GM12874 (cell line): Measurements from ENCODE around the gene AKR1A1.
A peak's percentile ranks its signal among the peaks of the same experiment; 100 is the strongest.

Source experiments
- TF ChIP-seq, protein P1 (sequence below): IDR thresholded peaks from 2 replicates; pipeline ENCODE4 v1.5.1; 2011; ENCODE audit warnings: low read depth, mild to moderate bottlenecking, control low read depth, low read length, moderate library complexity; ENCODE audit not compliant: insufficient read depth

AKR1A1 gene

DNA sequence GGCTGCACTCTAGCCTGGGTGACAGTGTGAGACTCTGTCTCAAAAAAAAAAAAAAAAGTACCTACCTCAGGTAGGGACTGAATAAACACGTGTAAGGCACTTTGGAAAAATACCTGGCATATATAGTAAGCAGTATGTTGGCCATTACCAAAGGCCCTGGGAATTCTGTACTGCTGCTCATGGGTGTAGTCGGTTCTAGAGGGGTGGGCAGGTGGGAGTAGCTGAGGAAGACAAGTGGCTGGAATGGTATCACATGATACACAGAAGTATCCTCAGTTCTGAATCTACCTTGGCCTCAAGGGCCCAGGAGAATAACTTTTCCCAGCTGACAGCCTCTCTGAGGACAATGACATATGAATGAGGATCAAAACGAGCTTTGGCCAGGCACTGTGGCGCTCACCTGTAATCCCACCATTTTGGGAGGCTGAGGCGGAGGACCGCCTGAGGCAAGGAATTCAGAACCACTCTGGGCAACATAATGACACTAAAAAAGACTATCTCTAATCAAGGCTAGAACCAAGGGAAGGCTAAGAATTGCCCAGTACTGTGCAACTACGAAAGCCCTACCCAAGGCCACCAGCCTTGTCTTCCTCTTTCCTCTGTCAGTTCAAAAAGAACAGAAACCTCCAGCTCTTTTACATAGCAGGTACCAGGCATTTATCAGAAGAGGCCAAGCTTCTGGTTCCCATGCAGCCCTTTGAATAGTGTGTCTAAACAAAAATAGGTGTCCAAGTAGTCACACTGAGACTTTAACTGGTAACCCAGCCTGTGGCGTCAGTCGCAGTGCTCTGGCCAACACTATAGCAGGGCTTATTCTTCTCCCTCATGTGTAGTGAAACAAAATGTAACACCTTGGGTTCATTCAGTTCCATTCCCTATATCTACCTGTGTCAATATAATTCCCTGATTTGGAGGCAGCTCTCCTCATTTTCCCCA is 40.3 kb upstream of the AKR1A1 start:
- TF ChIP-seq, protein P1, sequence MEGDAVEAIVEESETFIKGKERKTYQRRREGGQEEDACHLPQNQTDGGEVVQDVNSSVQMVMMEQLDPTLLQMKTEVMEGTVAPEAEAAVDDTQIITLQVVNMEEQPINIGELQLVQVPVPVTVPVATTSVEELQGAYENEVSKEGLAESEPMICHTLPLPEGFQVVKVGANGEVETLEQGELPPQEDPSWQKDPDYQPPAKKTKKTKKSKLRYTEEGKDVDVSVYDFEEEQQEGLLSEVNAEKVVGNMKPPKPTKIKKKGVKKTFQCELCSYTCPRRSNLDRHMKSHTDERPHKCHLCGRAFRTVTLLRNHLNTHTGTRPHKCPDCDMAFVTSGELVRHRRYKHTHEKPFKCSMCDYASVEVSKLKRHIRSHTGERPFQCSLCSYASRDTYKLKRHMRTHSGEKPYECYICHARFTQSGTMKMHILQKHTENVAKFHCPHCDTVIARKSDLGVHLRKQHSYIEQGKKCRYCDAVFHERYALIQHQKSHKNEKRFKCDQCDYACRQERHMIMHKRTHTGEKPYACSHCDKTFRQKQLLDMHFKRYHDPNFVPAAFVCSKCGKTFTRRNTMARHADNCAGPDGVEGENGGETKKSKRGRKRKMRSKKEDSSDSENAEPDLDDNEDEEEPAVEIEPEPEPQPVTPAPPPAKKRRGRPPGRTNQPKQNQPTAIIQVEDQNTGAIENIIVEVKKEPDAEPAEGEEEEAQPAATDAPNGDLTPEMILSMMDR, result no peak

GRCh38 chr1:45510972-45511527 is 39.6 kb upstream of the AKR1A1 start:
- TF ChIP-seq, protein P1, result no peak

GRCh38 chr1:45512641-45513054 is 38.0 kb upstream of the AKR1A1 start:
- TF ChIP-seq, protein P1, result peak; percentile 73

DNA sequence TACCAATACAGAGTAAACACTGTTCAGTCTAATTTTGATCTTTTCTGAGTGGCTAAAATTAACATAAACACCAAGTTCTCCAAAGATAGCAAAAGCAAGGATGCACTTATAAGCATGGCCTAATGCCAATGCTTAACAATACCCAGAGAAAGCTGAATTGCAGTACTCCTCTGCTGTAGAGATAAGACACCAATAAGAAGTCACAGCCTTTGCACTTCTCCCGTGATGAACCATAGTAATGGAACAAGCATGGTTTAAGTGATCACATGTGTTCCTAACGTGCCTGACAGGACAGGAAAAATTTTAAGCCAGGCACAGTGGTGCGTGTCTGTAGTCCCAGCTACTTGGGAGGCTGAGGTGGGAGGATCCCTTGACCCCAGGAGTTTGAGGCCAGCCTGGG is 34.6 kb upstream of the AKR1A1 start:
- TF ChIP-seq, protein P1, result no peak

DNA sequence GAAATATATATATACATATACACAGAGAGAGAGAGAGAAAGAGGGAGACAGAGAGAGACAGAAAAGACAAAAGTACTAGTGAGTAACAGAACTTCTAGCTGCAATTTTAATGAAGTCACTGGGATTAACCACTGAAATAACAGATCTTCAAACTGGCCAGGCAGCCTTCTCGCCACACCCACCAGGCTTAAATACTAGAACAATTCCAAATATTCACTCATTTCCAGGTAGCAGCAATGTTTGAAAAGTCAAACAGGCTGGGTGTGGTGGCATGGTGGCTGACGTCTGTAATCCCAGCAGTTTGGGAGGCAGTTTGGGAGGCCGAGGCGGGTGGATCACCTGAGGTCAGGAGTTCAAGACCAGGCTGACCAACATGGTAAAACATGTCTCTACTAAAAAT is 34.2 kb upstream of the AKR1A1 start:
- TF ChIP-seq, protein P1, result no peak

GRCh38 chr1:45518910-45519309 is 31.7 kb upstream of the AKR1A1 start:
- TF ChIP-seq, protein P1, result no peak

- TF ChIP-seq, protein P1, result no peak
Observed at GRCh38 chr1:45521413-45522323, 29.0 kb upstream of the AKR1A1 start, which contains the start of gene PRDX1. PRDX1 (minus strand) TSS chr1:45521884; CDS start chr1:45519043, 2,841 bp downstream.
